Epithelial cell of proximal tubule (primary cell): ENCODE data around the gene TAT. TPM values are rescaled to one million over a fixed set of nuclear protein-coding genes. Genes with fewer than 3 reads are reported as not detected.
"Not testable (repeated sequence)": the region's sequence is repeated elsewhere in the genome, so short reads cannot be mapped to it uniquely, and the experiment has no call there.

Experiments used
- DNase-seq: peaks from one replicate; pipeline ENCODE4 v3.0.0-alpha.2; 2011; ENCODE audit warnings: low read depth
- H3K4me3 ChIP-seq: 2 replicates; pipeline ENCODE4 v1.5.1; 2011; ENCODE audit warnings: low read depth, mild to moderate bottlenecking, low read length
- CTCF ChIP-seq: conservative IDR thresholded peaks from 2 replicates; pipeline ENCODE4 v1.5.1; 2012; ENCODE audit warnings: low read depth, mild to moderate bottlenecking, low read length
- total RNA-seq: library from RNA; depleted of rRNA; stranded (reverse); fragments of >200 nt; gene quantifications from 2 replicates; pipeline ENCODE4 v1.2.3, GENCODE V29; 2015

The TAT gene
- total RNA-seq, 1 donor from 2014 or later = not detected

DNA sequence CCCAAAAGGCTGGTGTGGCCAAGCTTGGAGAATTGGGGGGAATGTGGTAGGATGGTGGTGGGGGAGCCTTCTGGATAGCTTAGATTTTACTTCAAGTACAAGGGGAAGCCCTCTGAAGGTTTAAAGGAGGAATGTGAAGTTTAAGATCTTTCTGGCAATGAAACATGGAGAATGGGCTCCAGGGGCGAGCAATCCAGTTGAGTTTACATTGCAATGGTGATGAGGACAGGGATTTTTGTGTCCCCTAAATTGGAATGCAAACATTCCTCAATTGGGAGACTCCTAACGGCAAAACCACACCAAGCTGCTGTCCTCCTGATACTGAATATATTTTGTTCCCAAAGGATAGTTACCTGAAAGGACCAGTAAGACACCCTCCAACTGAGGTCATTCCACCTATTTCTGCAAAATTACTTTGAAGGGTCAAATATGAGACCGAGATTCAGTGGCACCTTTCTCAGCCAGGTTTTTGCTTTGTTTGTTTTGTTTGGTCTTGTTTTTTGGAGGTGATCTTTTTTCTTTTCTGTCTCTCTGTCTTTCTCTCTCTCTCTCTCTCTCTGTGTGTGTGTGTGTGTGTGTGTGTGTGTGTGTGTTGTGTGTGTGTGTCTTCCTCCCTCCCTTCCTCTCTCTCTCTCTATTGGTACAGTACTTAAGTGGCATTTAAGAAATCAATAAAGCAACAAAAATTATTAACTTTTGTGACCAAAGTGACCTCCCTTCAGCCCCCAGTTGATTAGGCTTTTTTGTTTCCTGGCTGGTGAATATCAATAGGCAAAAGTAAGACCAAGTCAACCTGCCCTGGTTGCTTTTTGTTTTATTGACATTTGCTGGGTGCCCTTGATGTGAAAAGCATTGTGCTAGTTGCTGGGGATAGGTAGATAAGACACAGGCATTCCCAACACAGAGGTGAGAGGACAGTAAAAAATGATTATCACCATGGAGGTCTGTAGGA, 16.4 kb upstream of the TAT start:
- no peak for DNase-seq
- no peak for TF ChIP-seq CTCF
- no peak overlapping the region for H3K4me3 ChIP-seq

DNA sequence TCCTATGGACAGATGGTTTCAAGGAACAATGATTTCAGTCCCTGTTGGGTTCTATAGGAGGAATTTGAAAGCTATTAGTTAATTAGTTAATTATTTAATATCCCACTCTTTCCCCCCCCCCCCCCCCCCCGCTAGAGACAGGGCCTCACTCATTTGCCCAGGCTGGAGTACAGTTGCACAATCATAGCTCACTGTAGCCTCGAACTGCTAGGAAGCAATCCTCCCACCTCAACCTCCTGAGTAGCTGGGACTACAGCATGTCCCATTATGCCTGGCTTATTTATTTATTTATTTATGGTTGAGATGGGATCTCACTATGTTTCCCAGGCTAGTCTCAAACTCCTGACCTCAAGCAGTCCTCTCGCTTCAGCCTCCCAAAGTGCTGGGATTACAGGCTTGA, 15.0 kb upstream of the TAT start:
- TF ChIP-seq CTCF = no peak
- no peak overlapping the region for H3K4me3 ChIP-seq

GRCh38 chr16:71590584-71590983, 13.7 kb upstream of the TAT start:
- no peak for DNase-seq
- TF ChIP-seq CTCF = no peak
- no peak overlapping the region for H3K4me3 ChIP-seq

More for the DNA sequence above, 15.0 kb upstream of the TAT start:
- DNase-seq = no peak

GRCh38 chr16:71590071-71590470, 13.2 kb upstream of the TAT start:
- DNase-seq = not testable (repeated sequence)

GRCh38 chr16:71589334-71589733, 12.4 kb upstream of the TAT start:
- DNase-seq, H3K4me3 ChIP-seq: not testable (repeated sequence)

More at GRCh38 chr16:71590071-71590470, 13.2 kb upstream of the TAT start:
- H3K4me3 ChIP-seq = not testable (repeated sequence)

GRCh38 chr16:71585318-71585703, 8.4 kb upstream of the TAT start:
- no peak for TF ChIP-seq CTCF
- DNase-seq = no peak
- H3K4me3 ChIP-seq = no peak overlapping the region

DNA sequence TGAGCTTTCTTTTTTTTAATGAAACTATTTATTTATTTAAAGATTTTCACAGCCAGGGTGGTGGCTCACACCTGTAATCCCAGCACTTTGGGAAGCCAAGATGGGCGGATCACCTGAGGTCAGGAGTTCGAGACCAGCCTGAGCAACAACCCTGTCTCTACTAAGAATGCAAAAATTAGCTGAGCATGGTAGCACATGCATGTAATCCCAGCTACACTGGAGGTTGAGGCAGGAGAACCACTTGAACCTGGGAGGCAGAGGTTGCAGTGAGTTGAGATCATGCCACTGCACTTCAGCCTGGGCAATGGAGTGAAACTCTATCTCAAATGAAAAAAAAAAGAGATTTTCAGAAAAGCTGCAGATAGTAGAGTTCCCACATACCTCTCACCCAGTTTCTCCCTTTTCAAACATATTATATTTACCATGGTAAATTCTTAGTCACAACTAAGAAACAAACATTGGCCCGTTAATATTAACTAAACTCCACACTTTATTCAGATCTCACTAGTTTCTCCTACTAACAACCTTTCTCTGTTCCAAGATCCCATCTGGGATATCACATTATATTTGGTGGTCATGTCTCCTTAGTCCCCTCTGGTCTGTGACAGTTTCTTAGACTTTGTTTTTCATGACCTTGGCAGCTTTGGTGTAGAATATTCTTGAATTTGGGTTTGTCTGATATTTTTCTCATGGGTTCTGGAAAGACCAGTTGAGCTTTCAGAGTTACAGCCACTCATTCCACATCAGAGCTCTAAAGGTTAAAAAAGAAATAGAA, 7.8 kb upstream of the TAT start:
- no peak for DNase-seq
- H3K4me3 ChIP-seq = no peak overlapping the region
- TF ChIP-seq CTCF = no peak

DNA sequence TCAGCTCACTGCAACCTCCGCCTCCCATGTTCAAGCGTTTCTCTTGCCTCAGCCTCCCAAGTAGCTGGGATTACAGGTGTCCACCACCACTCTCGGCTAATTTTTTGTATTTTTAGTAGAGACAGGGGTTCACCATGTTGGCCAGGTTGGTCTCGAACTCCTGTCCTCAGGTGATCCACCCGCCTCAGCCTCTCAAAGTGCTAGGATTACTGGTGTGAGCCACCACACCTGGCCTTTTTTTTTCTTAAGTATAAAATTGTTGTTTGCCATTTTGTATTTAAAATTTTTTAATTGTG, 5.6 kb upstream of the TAT start:
- not testable (repeated sequence) for DNase-seq, H3K4me3 ChIP-seq
